Bronchial epithelial cell (primary cell): ENCODE measurements around the gene KIF1A. TPM values are rescaled to one million over a fixed set of nuclear protein-coding genes. Genes with fewer than 3 reads are reported as not detected.

Experiments used
- DNase-seq: peaks from one replicate; pipeline ENCODE4 v3.0.0-alpha.2; 2010; ENCODE audit warnings: low read depth
- FAIRE-seq: peaks from 2 replicates; lab custom pipeline; 2011; peaks lifted over from hg19 to GRCh38; lab: Jason Lieb, UNC
- H3K27me3 ChIP-seq: 2 replicates; pipeline ENCODE4 v1.5.1; 2011; ENCODE audit warnings: low read length; ENCODE audit not compliant: control insufficient read depth, insufficient read depth
- H3K36me3 ChIP-seq: 2 replicates; pipeline ENCODE4 v1.5.1; 2011; ENCODE audit warnings: low read length; ENCODE audit not compliant: control insufficient read depth, insufficient read depth
- H3K4me3 ChIP-seq: 2 replicates; pipeline ENCODE4 v1.5.1; 2011; ENCODE audit warnings: mild to moderate bottlenecking, low read depth, low read length, control low read depth
- CTCF ChIP-seq: IDR thresholded peaks from 2 replicates; pipeline ENCODE4 v1.5.1; 2011; ENCODE audit warnings: mild to moderate bottlenecking, moderate library complexity, low read length, control low read depth, inconsistent platforms; ENCODE audit not compliant: insufficient read depth, severe bottlenecking
- total RNA-seq: library from RNA; depleted of rRNA; stranded (reverse); fragments of >200 nt; gene quantifications from 2 replicates; pipeline ENCODE4 v1.2.1, GENCODE V29; 2014

KIF1A gene
- total RNA-seq, 1 donor from 2014 or later = not detected

DNA sequence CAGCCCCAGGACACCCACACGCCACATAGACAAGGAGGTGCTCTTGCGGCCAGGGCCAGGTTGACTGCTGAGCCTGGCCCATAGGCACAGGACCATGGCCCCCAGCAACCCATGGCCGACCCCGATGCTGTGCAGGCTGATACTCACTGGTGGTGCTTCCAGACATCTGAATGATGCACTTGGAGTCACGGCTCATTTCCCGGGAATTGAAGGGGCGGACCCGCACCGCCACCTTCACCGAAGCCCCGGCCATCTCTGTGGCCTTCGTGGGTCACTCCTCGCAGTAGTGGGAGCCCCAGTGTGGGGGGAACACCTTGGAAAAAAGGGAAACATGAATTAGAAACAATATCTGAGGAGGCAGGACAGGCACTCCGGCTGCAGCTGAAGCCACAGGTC lies 22.5 kb downstream of the KIF1A start:
- no peak overlapping the region for H3K4me3 ChIP-seq
- no peaks in the 10 kb centered on the region for H3K36me3 ChIP-seq
- DNase-seq (no peak), FAIRE-seq (no peak)
- H3K27me3 ChIP-seq = peaks cover 4% of the 10 kb centered on the region
- TF ChIP-seq CTCF = no peak

DNA sequence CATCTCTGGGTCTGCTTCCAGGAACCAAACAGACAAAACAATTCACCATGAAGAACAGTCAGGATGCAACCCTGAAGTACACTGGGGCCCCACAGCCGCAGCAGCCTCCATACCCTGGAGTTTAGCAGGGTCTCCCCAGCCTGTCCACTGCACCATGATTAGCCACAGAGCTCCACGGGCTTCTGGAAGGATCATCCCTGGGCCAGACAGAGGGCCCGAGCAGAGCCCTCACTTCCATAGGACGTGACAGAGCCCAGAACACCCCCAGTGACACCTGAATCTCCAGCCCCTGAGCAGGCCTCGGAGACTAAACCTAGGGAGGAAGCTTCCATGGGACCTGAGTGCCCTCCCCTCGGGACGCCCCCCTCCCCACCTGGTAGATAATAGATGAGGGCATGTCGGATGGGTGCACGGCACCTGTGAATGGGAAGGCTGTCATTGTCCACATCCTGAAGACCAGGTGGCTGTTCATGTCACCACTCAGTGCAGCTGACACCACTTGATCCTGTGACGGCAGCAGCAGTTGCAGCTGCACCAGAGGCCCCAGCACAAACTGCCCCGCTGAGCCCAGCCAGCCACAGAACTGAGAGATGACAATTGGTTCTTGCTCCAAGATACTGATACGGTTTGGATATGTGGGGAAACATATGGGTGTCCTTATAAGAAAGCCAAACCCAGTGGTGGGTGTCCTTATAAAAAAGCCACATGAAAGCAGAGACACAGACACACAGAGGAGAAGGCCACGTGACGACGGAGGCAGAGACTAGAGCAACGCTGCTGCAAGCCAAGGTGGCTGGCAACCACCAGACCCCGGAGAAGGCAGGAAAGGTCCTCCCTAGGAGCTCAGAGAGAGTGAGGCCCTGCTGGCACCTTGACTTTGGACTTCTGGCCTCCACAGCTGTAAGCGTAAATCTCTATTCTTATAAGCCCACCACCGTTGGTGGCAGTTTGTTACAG lies 23.2 kb downstream of the KIF1A start:
- Histone ChIP-seq H3K4me3 (no peak overlapping the region), H3K36me3 (no peaks in the 10 kb centered on the region), H3K27me3 (peaks cover 3% of the 10 kb centered on the region)
- FAIRE-seq (no peak), DNase-seq (no peak)
- TF ChIP-seq CTCF = no peak

DNA sequence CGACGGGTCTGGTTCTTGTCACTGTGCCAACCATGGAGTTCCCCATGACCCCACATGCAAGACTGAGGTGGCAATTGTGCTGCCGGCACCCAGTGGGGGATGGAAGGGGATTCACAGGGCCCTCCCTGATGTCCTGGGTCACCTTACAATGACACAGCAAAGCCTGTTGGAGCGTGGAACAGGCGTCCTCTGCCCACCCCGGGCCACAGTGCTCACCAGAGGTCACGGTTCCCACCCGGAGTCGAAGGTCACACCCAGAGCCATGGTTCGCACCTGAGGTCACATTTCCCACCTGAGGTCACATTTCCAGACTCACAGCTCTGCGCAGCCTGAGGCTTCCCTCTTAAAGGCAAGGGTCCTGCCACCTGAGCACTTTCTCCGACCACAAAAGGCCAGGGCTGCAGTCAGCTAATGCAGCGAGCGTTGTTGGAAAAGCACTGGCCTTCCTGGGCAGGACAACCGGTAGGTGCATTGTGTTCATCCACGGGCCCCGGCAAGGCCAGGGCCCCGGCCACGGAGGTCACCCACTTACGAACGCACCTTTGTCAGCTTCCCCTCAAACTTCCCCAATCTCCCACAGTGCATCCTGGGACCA lies 24.0 kb downstream of the KIF1A start:
- Histone ChIP-seq H3K36me3 (no peaks in the 10 kb centered on the region), H3K27me3 (no peaks in the 10 kb centered on the region), H3K4me3 (no peak overlapping the region)
- no peak for TF ChIP-seq CTCF
- FAIRE-seq (no peak), DNase-seq (no peak)

DNA sequence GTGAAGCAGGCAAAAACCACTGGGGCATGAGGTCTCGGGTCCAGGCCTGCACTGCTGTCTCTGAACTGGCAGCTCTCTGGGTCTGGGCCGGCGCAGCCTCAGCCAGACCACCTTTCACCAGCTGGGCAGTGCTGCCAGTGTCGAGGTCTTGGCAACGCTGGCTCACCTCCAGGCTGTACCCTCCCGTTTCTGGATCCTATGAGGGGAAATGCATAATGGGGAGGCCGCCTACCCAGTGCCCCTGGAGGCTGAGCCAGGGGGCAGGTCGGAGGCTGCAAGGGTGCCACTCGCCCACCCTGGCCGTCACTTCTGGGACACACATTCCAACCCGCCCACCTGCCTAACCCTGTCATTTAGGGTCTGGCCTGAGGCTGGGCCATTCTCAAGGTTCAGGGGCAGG lies 24.6 kb downstream of the KIF1A start:
- H3K27me3 ChIP-seq = no peaks in the 10 kb centered on the region
- TF ChIP-seq CTCF = no peak
- FAIRE-seq (no peak), DNase-seq (no peak)
- H3K4me3 ChIP-seq = no peak overlapping the region
- H3K36me3 ChIP-seq = no peaks in the 10 kb centered on the region

GRCh38 chr2:240794178-240794721 lies 25.8 kb downstream of the KIF1A start:
- no peak for TF ChIP-seq CTCF
- FAIRE-seq (no peak), DNase-seq (no peak)
- no peak overlapping the region for H3K4me3 ChIP-seq
- no peaks in the 10 kb centered on the region for H3K27me3 ChIP-seq
- no peaks in the 10 kb centered on the region for H3K36me3 ChIP-seq
